ENCODE data around the gene UGT1A7. TPM values are rescaled to one million over a fixed set of nuclear protein-coding genes. Genes with fewer than 3 reads are reported as not detected.
A peak's percentile ranks its signal among the peaks of the same experiment; 100 is the strongest.

Gene UGT1A7
- total RNA-seq, 1 donor from 2014 or later: 4.9 TPM

DNA sequence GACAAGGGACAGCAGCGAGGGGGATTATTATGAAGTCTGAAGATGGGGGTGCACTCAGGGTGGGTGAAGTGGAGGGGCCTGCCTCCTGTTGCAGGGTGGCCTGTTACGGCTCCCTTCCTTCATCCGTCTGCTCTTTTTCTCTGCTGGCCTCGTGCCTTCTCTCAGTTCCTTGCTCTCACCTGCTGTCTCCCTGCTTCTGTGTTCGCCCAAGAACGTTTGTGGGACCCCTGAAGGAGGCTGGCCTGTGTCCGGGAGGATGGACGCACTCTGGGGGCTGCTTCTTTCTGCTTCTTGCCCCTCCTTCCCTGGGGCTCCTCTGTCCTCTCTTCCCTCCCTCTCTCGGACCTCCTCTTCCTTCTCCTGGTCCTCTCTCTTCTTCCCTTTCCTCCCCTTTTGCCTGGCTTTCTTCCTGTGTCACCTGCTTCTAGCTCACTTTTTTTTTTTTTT lies 110.2 kb downstream of the UGT1A7 start:
- H3K9me3 ChIP-seq: no peaks in the 10 kb centered on the region
- no peak overlapping the region for H3K27ac ChIP-seq
- no peaks in the 10 kb centered on the region for H3K27me3 ChIP-seq
- intact Hi-C loops (cut with DNase I): no loop called here
- peak in 1 of 2 donors; percentile 94 for DNase-seq (ENCODE audit: extremely low spot score in 2 of 2)
- TF ChIP-seq POLR2A (IDR thresholded peaks at IDR 0.05): no peak
- TF ChIP-seq, protein P1, sequence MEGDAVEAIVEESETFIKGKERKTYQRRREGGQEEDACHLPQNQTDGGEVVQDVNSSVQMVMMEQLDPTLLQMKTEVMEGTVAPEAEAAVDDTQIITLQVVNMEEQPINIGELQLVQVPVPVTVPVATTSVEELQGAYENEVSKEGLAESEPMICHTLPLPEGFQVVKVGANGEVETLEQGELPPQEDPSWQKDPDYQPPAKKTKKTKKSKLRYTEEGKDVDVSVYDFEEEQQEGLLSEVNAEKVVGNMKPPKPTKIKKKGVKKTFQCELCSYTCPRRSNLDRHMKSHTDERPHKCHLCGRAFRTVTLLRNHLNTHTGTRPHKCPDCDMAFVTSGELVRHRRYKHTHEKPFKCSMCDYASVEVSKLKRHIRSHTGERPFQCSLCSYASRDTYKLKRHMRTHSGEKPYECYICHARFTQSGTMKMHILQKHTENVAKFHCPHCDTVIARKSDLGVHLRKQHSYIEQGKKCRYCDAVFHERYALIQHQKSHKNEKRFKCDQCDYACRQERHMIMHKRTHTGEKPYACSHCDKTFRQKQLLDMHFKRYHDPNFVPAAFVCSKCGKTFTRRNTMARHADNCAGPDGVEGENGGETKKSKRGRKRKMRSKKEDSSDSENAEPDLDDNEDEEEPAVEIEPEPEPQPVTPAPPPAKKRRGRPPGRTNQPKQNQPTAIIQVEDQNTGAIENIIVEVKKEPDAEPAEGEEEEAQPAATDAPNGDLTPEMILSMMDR (IDR thresholded peaks at IDR 0.05): no peak
- TF ChIP-seq POLR2AphosphoS5 (IDR thresholded peaks at IDR 0.05; ENCODE audit: insufficient read depth in 1 of 2, low read depth in 1 of 2): no peak
- no peaks in the 10 kb centered on the region for H3K4me1 ChIP-seq
- no peak overlapping the region for H3K4me3 ChIP-seq
- no peaks in the 10 kb centered on the region for H3K36me3 ChIP-seq

DNA sequence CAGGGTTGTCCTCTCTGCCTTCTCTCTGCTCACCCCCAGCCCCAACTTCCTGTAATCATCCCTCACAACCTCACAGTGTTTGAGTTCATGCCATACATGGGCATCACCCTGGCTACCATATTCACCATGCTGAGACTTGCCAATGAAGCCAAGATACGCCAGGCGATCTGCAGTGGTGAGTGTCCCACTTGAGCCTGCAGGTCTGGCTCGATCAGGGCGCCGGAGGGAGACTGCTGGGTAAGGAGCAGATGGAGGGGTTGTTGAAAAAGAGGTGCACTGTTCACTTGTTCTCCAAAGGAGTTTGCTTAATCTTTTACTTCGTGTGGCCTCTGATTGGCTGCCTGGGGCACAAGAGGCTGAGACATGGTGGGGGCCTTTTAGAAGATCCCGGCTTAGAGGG lies 111.0 kb downstream of the UGT1A7 start:
- intact Hi-C loops (cut with DNase I): no loop called here
- Histone ChIP-seq H3K4me3 (no peak overlapping the region), H3K27ac (no peak overlapping the region), H3K36me3 (no peaks in the 10 kb centered on the region), H3K27me3 (no peaks in the 10 kb centered on the region), H3K9me3 (no peaks in the 10 kb centered on the region), H3K4me1 (no peaks in the 10 kb centered on the region)
- no peak for TF ChIP-seq POLR2AphosphoS5 (IDR thresholded peaks at IDR 0.05; ENCODE audit: insufficient read depth in 1 of 2, low read depth in 1 of 2)
- DNase-seq (ENCODE audit: extremely low spot score in 2 of 2): no peak

DNA sequence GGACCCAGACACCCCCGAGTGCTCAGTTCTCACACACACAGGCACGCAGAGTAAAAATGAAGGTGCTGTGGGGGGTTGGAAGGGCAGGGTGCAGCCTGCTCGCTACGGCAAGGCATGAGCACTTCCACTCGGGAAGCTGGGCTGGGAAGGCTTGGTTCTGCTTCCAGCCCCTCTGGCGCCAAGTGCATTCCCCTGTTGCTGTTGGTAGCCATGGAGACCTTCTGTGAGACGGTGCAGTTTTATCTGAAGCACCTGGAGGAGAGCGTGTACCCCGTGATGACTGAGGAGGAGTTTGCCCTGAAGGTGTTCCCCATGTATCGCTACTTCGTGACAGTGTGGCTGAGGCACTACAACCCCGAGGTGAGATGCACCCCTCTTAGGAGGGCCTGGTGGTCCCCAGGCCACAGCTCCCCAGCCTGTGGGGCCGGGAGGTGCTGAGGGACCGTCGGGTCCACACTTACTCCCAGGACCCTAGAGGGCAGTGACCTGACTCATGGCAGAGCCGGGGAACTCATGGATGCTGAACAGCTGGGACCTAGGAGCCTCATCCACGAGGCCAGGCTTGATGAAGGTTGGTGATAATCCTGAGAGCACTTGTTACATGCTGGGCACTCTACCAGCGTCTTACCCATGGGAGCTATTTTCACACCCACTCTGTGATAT lies 111.9 kb downstream of the UGT1A7 start:
- H3K4me1 ChIP-seq: no peaks in the 10 kb centered on the region
- no peak overlapping the region for H3K4me3 ChIP-seq
- TF ChIP-seq POLR2AphosphoS5 (IDR thresholded peaks at IDR 0.05; ENCODE audit: insufficient read depth in 1 of 2, low read depth in 1 of 2) (no peak), POLR2A (IDR thresholded peaks at IDR 0.05) (no peak)
- TF ChIP-seq, protein P1 (IDR thresholded peaks at IDR 0.05): no peak
- intact Hi-C loops (cut with DNase I): no loop called here
- H3K27me3 ChIP-seq: no peaks in the 10 kb centered on the region
- peak; percentile 82 for DNase-seq (ENCODE audit: extremely low spot score in 2 of 2)
- no peaks in the 10 kb centered on the region for H3K36me3 ChIP-seq
- no peaks in the 10 kb centered on the region for H3K9me3 ChIP-seq
- no peak overlapping the region for H3K27ac ChIP-seq

DNA sequence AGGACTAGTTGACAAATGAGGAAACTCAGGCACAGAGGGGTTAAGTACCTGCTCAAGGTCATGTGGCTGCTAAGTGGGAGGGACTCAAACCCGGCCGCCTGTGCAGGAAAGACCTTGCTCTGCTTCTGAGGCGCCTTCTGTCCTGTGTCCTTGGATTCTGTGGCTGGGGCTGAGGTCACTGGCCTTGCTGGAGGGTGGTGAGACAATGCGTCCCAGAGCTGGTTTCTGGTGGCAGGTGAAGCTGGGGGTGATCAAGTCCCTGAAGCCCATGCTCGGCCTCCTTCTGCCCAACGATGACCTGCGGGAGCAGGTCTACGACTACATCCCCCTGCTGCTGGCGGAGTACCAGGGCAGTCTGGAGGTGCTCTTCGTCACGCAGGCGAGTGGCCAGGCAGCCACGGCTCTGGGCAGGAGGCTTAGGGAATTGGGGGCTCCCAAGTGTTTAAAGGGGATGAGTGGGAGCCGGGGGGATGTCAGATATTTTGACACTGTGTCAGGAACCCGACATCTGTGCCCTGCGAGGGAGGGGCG lies 112.5 kb downstream of the UGT1A7 start:
- Histone ChIP-seq H3K4me1 (no peaks in the 10 kb centered on the region), H3K4me3 (no peak overlapping the region), H3K27ac (no peak overlapping the region), H3K9me3 (no peaks in the 10 kb centered on the region), H3K27me3 (no peaks in the 10 kb centered on the region), H3K36me3 (no peaks in the 10 kb centered on the region)
- peak in 1 of 2 donors; percentile 84 for DNase-seq (ENCODE audit: extremely low spot score in 2 of 2)
- intact Hi-C loops (cut with DNase I): no loop called here
- TF ChIP-seq POLR2AphosphoS5 (IDR thresholded peaks at IDR 0.05; ENCODE audit: insufficient read depth in 1 of 2, low read depth in 1 of 2): no peak
- TF ChIP-seq, protein P1 (IDR thresholded peaks at IDR 0.05): no peak
- no peak for TF ChIP-seq POLR2A (IDR thresholded peaks at IDR 0.05)

DNA sequence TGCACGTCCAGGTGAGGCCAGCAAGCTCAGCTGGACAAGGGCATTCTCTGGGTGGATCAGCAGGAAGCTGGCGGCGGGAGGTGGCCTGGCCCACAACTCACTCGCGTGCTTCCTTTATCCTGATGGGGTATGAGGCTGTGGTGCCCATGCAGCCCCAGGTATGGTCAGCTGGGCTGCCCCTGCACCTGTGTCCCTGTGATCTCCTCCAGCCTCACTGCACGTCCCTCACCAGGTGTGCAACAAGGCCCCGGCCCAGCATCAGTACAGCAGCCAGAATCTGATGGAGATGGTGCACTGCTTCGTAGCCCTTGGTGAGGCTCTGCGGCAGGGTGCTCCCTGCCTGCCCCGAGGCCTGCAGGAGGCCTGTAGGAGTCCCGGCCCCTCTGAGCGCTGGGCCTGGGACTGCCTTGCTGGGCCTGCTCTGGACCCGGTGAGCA lies 114.1 kb downstream of the UGT1A7 start:
- Histone ChIP-seq H3K27ac (no peak overlapping the region), H3K36me3 (no peaks in the 10 kb centered on the region)
- intact Hi-C loops (cut with DNase I): no loop called here

More for the DNA sequence above, 114.1 kb downstream of the UGT1A7 start:
- no peaks in the 10 kb centered on the region for H3K27me3 ChIP-seq
- H3K4me1 ChIP-seq: no peaks in the 10 kb centered on the region
- H3K9me3 ChIP-seq: no peaks in the 10 kb centered on the region
- H3K4me3 ChIP-seq: no peak overlapping the region
- peak in 1 of 2 donors; percentile 91 for DNase-seq (ENCODE audit: extremely low spot score in 2 of 2)
- TF ChIP-seq, protein P1 (IDR thresholded peaks at IDR 0.05): no peak
- TF ChIP-seq POLR2AphosphoS5 (IDR thresholded peaks at IDR 0.05; ENCODE audit: insufficient read depth in 1 of 2, low read depth in 1 of 2): no peak
- no peak for TF ChIP-seq POLR2A (IDR thresholded peaks at IDR 0.05)
